Mesodermal cell (in vitro differentiated cells): ENCODE measurements around the gene ACP7.
"Not testable (repeated sequence)": the region's sequence is repeated elsewhere in the genome, so short reads cannot be mapped to it uniquely, and the experiment has no call there.

Source experiments
- H3K27ac ChIP-seq: 2 replicates; pipeline ENCODE4 v1.7.0; 2013; ENCODE audit warnings: mild to moderate bottlenecking, low read depth, low read length, moderate library complexity; ENCODE audit not compliant: severe bottlenecking
- H3K36me3 ChIP-seq: 2 replicates; pipeline ENCODE4 v1.7.1; 2013; ENCODE audit warnings: mild to moderate bottlenecking, low read length, moderate library complexity; ENCODE audit not compliant: control insufficient read depth, insufficient read depth
- H3K4me1 ChIP-seq: one replicate; pipeline ENCODE4 v1.7.1; 2013; ENCODE audit warnings: mild to moderate bottlenecking, low read length; ENCODE audit not compliant: insufficient read depth, control insufficient read depth, poor library complexity, severe bottlenecking
- H3K4me3 ChIP-seq: 2 replicates; pipeline ENCODE4 v1.7.0; 2013; ENCODE audit warnings: low read length, control low read depth, mild to moderate bottlenecking; ENCODE audit not compliant: insufficient read depth, poor library complexity, severe bottlenecking; ENCODE audit errors: extremely low read depth
- H3K9me3 ChIP-seq: 2 replicates; pipeline ENCODE4 v1.7.1; 2013; ENCODE audit warnings: mild to moderate bottlenecking, low read length, moderate library complexity; ENCODE audit not compliant: control insufficient read depth
- WGBS, 2 experiments: methylation state at CpG; one replicate each; pipeline ENCODE4 v1.1.5; 2013; ENCODE audit warnings: missing lambda C conversion rate in 2 of 2; ENCODE audit not compliant: insufficient coverage in 2 of 2; 5-methylcytosine and 5-hydroxymethylcytosine counted together

Gene ACP7

DNA sequence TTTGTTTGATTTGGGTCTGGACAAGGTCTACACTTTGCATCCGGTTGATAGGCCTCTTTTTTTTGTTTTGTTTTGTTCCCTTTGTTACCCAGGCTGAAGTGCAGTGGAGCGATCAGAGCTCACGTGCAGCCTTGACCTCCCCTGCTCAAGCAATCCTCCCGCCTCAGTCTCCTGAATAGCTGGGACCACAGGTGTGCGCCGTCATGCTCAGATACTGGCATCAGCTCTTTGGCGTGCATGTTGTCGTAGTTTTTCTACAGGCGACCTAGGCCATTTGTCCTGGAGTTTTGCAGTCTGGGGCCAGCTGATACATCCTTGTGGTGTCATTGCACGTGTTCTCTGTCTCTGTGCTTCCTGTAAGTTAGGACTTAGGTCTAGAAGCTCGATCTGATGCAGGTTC is 57.8 kb downstream of the ACP7 start:
- WGBS, 2 experiments: 85 to 99% methylated on average over 10 to 11 of the region's 11 CpGs
- no peak overlapping the region for H3K4me3 ChIP-seq
- H3K27ac ChIP-seq: no peak overlapping the region
- no peaks in the 10 kb centered on the region for H3K36me3 ChIP-seq
- H3K9me3 ChIP-seq: no peaks in the 10 kb centered on the region
- peaks cover 51% of the 10 kb centered on the region for H3K4me1 ChIP-seq

DNA sequence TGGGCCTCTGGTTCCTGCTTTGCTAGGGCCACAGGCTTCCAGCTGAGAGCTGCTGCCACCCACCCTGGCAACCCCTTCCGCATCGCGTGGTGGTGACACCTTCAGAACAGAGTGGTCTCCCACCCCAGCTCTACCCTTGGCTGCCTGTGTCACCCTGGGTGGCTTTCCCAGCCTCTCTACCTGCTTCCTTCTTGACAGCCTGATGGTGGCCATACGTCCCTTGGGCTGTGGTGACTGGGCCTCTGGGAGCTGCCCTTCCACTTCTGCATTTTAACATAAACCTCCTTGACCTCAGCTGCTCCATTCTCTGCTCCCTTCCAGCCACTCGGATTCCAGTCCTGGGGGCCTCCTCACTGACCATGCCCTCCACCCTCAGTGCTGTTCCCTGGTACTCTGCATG is 58.5 kb downstream of the ACP7 start:
- no peak overlapping the region for H3K27ac ChIP-seq
- H3K9me3 ChIP-seq: no peaks in the 10 kb centered on the region
- 91 to 99% methylated on average over 5 of the region's 5 CpGs for WGBS, 2 experiments
- no peak overlapping the region for H3K4me3 ChIP-seq
- no peaks in the 10 kb centered on the region for H3K36me3 ChIP-seq
- peaks cover 47% of the 10 kb centered on the region for H3K4me1 ChIP-seq

DNA sequence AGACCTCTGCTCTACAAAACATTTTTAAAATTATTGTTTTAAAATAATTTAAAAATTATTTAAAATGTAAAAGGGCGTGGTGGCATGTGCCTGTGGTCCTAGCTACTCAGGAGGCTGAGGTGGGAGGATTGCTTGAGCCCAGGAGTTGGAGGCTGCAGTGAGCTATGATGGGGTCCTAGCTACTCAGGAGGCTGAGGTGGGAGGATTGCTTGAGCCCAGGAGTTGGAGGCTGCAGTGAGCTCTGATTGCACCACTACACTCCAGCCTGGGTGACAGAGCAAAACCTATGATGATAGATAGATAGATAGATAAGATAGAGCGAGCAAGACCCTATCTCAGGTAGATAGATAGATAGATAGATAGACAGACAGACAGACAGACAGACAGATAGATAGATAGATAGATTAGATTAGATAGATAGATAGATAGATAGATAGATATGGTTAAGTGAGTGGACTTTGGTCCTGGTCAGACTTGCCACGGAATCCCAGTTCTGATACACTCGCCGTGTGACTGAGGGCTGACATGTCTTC is 59.7 kb downstream of the ACP7 start:
- WGBS, 2 experiments: 86 to 95% methylated on average over 4 to 5 of the region's 5 CpGs
- Histone ChIP-seq H3K27ac (peak overlapping the region; percentile 71), H3K4me1 (peaks cover 35% of the 10 kb centered on the region)
- H3K9me3 ChIP-seq, H3K36me3 ChIP-seq, H3K4me3 ChIP-seq: not testable (repeated sequence)

DNA sequence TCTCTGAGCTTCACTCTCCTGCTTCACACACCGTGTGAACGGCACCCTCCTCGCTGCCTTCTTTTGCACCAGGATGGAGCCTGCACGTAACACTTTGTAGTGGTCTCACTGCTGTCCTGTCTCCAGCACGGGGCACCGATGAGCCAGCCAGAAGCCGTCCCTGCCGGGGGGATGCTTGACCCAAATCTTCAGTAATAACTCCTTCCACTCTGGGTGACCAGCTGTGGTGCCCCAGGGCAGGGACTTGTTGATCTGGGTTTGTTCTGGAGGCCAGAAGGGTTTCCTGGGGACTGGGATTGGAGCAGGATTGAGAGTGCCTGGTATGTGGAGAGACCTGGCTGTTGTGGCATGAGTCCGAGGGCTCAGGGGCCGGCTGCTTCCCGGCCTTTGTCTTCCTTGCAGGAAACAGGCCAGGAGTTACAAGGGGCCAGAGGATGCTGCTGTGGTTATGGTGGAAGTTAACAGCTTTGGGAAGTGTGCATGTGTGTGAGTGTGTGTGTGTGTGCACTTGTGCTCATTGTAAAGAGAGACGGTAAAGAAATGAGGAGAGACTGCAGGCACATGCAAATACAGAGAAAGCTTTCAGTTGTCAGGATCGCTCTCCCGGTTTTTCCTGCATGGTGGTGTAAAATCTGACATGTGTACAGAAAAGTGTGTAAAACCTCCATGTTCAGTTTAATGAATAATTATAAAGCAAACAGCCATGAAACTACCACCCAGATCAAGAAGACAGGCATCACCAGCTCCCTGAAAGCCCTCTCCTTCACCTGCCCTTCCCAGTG is 60.3 kb downstream of the ACP7 start:
- H3K27ac ChIP-seq: peak overlapping the region; percentile 71
- WGBS, 2 experiments: 62 to 67% methylated on average over 8 to 12 of the region's 14 CpGs
- no peak overlapping the region for H3K4me3 ChIP-seq
- H3K4me1 ChIP-seq: peaks cover 29% of the 10 kb centered on the region
- H3K9me3 ChIP-seq: peaks cover 6% of the 10 kb centered on the region
- peaks cover 11% of the 10 kb centered on the region for H3K36me3 ChIP-seq

DNA sequence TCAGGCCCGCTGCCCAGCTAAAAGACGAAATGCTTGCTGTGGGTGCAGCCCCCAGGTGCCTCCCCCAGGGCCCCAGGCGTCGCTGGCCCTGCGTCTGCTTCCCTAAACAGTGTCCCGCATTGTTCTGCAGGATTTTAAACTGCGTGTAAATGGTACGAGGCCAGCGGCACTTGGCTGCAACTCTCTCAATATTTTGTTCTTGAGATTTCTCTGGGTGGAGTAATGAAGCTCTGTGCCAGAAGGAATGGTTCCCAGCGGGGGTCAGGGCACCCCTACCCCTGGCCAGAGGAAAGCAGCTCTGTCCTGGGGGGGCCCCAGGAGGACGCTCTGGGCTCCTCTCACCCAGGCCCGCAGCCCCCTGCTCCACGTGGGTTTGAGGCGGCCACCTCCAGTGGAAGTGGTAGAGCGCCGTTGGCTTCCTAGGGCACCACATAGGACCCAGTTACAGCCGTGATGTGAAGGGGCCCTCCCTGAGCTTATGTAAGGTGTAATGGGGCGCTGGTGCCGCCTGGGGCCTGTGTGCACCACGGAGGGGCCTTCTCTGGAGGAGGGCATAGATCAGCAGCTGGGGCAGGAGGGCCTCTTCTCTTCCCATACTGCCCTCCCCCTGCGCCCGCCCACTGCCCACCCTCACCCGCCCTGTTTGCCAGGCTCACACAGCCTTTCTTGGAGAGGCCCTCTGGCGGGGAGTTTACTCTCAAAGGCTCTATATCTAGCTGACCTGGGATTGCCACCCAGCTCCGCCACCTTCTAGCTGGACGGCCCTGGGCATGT is 61.2 kb downstream of the ACP7 start:
- H3K4me3 ChIP-seq: no peak overlapping the region
- peaks cover 20% of the 10 kb centered on the region for H3K4me1 ChIP-seq
- WGBS, 2 experiments: 79 to 84% methylated on average over 17 to 19 of the region's 26 CpGs
- peaks cover 6% of the 10 kb centered on the region for H3K9me3 ChIP-seq
- no peak overlapping the region for H3K27ac ChIP-seq
- H3K36me3 ChIP-seq: peaks cover 11% of the 10 kb centered on the region

DNA sequence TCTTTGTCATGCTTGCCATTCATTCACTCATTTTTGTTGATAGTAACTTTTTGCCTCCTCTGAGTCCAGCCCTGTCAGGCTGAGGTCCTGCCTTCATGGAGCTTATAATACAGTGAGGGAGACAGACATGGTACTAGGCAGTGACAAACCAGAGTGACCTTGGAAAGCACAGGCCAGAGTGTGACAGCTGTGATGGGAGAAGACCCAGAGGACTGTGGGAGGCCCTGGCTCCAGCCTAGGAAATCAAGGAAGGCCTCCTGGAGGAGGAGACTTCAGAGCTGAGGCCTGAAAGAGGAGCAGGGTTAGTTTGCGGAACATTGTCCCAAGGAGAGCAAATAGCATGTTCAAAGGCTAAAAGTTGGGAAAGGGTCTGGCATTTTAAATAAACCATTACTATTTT is 61.9 kb downstream of the ACP7 start:
- no CpG with 5 or more reads among the region's 1 CpG for WGBS, 2 experiments
- Histone ChIP-seq H3K4me1 (peaks cover 13% of the 10 kb centered on the region), H3K9me3 (peaks cover 6% of the 10 kb centered on the region), H3K27ac (no peak overlapping the region), H3K4me3 (no peak overlapping the region), H3K36me3 (peaks cover 11% of the 10 kb centered on the region)

DNA sequence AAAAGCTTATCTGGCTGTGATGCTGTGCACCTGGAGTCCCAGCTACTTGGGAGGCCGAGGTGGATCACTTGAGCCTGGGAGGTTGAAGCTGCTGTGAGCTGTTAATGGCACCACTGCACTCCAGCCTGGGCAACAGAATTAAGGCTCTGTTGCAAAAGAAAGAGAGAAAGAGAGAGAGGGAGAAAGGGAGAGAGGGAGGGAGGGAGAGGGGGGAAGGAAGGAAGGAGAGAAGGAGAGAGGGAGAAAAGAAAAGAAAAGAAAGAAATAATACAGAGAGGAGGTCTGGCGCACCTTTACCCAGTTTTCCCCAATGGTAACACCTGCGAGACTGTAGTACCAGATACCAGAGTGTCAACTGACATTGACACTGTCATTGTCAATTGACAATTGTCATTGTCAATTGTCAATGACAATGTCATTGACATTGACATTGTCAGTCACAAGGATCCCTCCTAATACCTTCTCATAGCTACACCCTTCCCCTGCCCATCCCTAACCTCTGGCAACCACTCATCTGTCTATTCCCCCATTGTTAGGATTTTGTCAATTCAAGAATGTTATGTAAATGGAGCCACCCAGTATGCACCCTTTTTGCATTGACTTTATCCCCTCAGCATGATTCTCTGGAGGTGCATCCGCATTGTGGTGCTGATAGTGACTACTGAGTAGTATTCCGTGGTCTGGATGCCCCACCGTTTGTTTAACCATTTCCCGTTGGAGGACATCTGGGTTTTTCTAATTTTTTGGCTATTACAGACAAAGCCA is 62.7 kb downstream of the ACP7 start:
- Histone ChIP-seq H3K9me3 (peaks cover 6% of the 10 kb centered on the region), H3K27ac (no peak overlapping the region), H3K36me3 (peaks cover 15% of the 10 kb centered on the region), H3K4me1 (peaks cover 13% of the 10 kb centered on the region), H3K4me3 (no peak overlapping the region)
- 59 to 70% methylated on average over 5 to 7 of the region's 7 CpGs for WGBS, 2 experiments

DNA sequence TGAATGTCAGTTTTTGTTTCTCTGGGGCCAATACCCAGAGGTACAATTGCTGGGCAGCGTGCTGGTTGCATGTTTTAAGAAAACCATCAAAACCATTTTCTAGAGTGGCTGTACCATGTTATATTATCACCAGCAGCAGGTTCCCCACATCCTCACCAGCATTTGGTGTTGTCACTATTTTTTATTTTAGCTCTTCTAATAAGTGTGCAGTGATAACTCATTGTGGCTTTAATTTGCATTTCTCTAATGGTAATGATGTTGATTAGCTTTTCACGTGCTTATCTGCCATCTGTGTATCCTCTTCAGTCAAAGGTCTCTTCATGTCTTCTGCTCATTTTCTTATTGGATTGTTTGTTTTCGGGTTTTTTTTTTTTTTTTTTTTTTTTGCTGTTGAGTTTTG is 63.3 kb downstream of the ACP7 start:
- H3K4me1 ChIP-seq: peaks cover 13% of the 10 kb centered on the region

DNA sequence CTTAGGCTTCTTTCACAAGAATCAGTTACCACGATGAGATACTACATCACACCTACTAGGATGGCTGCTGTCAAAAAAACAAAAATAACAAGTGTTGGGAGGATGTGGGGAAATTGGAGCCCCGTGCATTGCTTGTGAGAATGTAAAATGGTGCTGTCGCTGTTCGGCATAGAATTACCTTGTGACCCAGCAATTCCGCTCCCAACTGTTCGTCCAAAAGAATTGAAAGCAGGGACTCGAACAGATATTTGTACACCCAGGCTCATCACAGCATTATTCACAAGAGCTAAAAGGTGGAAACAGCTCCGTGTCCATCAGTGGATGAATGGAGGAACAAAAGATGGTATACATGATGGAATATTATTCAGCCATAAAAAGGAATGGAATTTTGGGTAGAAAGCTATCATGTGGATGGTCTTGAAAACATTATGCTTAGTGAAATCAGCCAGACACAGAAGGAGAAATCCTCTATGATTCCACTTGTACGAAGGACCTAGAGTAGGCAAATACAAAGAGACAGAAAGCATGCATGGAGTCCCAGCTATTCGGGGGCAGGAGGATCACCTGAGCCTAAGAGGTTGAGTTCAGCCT is 64.9 kb downstream of the ACP7 start:
- Histone ChIP-seq H3K9me3 (peaks cover 6% of the 10 kb centered on the region), H3K27ac (no peak overlapping the region), H3K4me1 (peaks cover 12% of the 10 kb centered on the region), H3K4me3 (no peak overlapping the region), H3K36me3 (peaks cover 15% of the 10 kb centered on the region)
- 92 to 93% methylated on average over 9 to 10 of the region's 10 CpGs for WGBS, 2 experiments

More for the DNA sequence above, 63.3 kb downstream of the ACP7 start:
- Histone ChIP-seq H3K9me3 (peaks cover 6% of the 10 kb centered on the region), H3K36me3 (peaks cover 15% of the 10 kb centered on the region), H3K4me3 (no peak overlapping the region), H3K27ac (no peak overlapping the region)
- 60 to 100% methylated on average over 1 of the region's 3 CpGs for WGBS, 2 experiments

DNA sequence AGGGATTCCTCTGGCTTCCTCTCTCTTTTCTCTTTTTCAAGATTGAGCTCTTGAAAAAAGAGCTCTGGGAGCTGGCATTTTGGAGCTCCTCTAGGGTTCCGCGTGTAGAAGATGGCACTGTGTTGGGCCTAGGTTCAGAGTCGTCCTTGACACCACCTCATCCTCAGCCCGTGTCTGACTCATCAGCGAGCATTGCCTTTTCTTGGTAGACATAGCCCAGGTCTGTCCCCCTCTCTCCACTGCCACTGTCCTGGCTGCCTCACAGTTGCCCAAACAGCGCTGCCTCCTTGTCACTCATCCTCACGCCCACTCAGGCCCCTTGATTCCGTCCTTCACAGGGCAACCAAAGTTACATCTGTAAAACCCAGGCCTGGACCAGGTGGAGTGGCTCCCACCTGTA is 66.1 kb downstream of the ACP7 start:
- H3K9me3 ChIP-seq: peaks cover 6% of the 10 kb centered on the region
- peaks cover 15% of the 10 kb centered on the region for H3K36me3 ChIP-seq
- 86 to 93% methylated on average over 5 to 8 of the region's 8 CpGs for WGBS, 2 experiments
- H3K27ac ChIP-seq: no peak overlapping the region
- H3K4me1 ChIP-seq: peaks cover under 1% of the 10 kb centered on the region
- no peak overlapping the region for H3K4me3 ChIP-seq
